Muscle layer of duodenum (tissue), 2 donors: ENCODE data around the gene DDX19B.
"Not testable (repeated sequence)": the region's sequence is repeated elsewhere in the genome, so short reads cannot be mapped to it uniquely, and the experiment has no call there.

Experiments used
- H3K27ac ChIP-seq: one replicate; pipeline ENCODE4 v1.7.0; 2013; ENCODE audit warnings: mild to moderate bottlenecking, low read length
- H3K27me3 ChIP-seq: one replicate; pipeline ENCODE4 v1.7.0; 2013; ENCODE audit warnings: low read depth, mild to moderate bottlenecking, control low read depth, low read length
- H3K36me3 ChIP-seq, 2 donors: one replicate each; pipeline ENCODE4 v1.7.0; 2013; ENCODE audit warnings: low read length in 2 of 2, control low read depth in 1 of 2, mild to moderate bottlenecking in 1 of 2; ENCODE audit not compliant: insufficient read depth in 2 of 2, control insufficient read depth in 1 of 2
- H3K4me1 ChIP-seq, 2 donors: one replicate each; pipeline ENCODE4 v1.7.0; 2013; ENCODE audit warnings: low read length in 2 of 2, mild to moderate bottlenecking in 2 of 2, control low read depth in 1 of 2, moderate library complexity in 1 of 2; ENCODE audit not compliant: insufficient read depth in 2 of 2, control insufficient read depth in 1 of 2
- H3K4me3 ChIP-seq, 2 donors: one replicate each; pipeline ENCODE4 v1.7.0; 2013; ENCODE audit warnings: low read length in 2 of 2, low read depth in 1 of 2, mild to moderate bottlenecking in 1 of 2
- H3K9me3 ChIP-seq, 2 donors: one replicate each; pipeline ENCODE4 v1.7.0; 2013; ENCODE audit warnings: low read length in 2 of 2, control low read depth in 1 of 2, mild to moderate bottlenecking in 1 of 2; ENCODE audit not compliant: control insufficient read depth in 1 of 2
- donor health status: healthy.

DDX19B gene

GRCh38 chr16:70324998-70325747 lies 26.2 kb downstream of the DDX19B start:
- Histone ChIP-seq H3K9me3 (no peaks in the 10 kb centered on the region), H3K27me3 (no peaks in the 10 kb centered on the region), H3K4me3 (no peak overlapping the region), H3K36me3 (peaks cover 22 to 52% of the 10 kb centered on the region in 2 donors), H3K4me1 (no peaks in the 10 kb centered on the region), H3K27ac (no peak overlapping the region)

DNA sequence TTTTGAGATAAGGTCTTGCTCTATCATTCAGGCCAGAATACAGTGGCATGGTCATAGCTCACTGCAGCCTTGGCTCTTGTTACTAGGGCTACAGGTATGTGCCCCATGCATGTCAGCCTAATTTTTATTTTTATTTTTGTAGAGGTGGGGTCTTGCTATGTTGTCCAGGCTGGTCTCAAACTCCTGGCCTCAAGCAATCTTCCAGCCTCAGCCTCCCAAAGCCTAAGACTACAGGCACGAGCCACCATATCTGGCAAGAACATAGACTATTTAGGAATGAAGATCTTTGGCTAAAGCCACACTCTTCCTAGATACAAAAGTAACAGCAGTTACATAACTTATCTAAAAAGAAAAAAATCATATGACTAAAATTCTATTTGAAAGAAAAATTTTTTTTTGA lies 32.1 kb downstream of the DDX19B start:
- Histone ChIP-seq H3K4me3 (no peak overlapping the region), H3K36me3 (peaks cover 20 to 58% of the 10 kb centered on the region in 2 donors), H3K27ac (no peak overlapping the region), H3K9me3 (no peaks in the 10 kb centered on the region), H3K4me1 (no peaks in the 10 kb centered on the region), H3K27me3 (no peaks in the 10 kb centered on the region)

DNA sequence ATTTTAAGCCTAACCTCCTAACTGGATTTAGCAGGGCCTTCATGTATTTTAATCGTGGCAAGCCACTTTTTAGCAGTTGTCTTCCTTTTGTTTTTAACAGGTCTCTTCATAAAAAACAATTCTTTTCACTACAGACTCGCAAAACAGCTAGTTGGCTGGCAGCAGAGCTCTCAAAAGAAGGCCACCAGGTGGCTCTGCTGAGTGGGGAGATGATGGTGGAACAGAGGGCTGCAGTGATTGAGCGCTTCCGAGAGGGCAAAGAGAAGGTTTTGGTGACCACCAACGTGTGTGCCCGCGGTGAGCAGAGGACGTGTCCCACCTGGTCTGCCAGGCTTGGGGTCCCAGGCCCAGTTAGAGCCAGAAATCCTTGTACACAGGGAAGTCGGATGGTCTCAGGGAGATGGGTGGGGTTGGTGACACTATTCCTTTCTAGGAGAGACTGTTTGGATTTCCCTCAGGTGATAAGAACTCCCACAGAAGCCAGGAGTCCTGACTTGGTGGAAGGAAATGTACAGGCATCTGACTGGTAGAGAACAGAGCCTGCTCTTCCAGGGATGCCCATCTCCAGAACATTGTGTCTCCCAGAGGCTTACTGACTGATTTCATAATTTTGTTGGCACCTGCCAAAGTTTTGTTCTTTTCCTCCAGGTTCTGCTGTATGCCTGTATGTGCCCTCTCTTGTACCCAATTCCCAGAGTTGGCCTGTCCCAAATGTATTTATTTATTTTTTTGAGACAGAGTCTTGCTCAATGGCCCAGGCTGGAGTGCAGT lies 32.8 kb downstream of the DDX19B start:
- H3K4me3 ChIP-seq = no peak overlapping the region
- no peak overlapping the region for H3K27ac ChIP-seq
- H3K27me3 ChIP-seq = no peaks in the 10 kb centered on the region
- H3K4me1 ChIP-seq = no peaks in the 10 kb centered on the region
- H3K9me3 ChIP-seq = no peaks in the 10 kb centered on the region
- peaks cover 20 to 59% of the 10 kb centered on the region in 2 donors for H3K36me3 ChIP-seq

GRCh38 chr16:70332728-70333127 lies 33.7 kb downstream of the DDX19B start:
- not testable (repeated sequence) for H3K27ac ChIP-seq, H3K9me3 ChIP-seq, H3K27me3 ChIP-seq, H3K4me1 ChIP-seq, H3K4me3 ChIP-seq
- H3K36me3 ChIP-seq = peaks cover 20 to 59% of the 10 kb centered on the region in 2 donors

DNA sequence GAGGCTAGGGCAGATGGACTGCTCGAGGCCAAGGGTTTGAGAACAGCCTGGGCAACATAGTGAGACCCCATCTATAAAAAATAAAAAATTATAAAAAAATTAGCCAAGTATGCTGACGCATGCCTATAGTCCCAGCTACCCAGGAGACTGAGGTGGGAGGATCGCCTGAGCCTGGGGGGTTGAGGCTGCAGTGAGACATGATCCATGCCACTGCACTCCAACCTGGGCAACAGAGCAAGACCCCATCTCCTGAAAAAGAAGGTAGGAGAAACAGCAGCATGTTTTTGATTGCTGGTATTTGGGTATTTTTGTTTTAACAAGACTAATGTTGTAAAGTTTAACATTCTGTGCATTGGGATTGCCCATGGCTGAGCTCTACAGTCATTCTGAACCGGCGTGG lies 38.8 kb downstream of the DDX19B start:
- H3K4me1 ChIP-seq = no peaks in the 10 kb centered on the region
- no peaks in the 10 kb centered on the region for H3K9me3 ChIP-seq
- no peak overlapping the region for H3K27ac ChIP-seq
- peaks cover 16 to 29% of the 10 kb centered on the region in 2 donors for H3K36me3 ChIP-seq
- no peak overlapping the region for H3K4me3 ChIP-seq
- H3K27me3 ChIP-seq = no peaks in the 10 kb centered on the region

- Histone ChIP-seq H3K4me3 (no peak overlapping the region), H3K27ac (no peak overlapping the region), H3K4me1 (peaks cover 0 to 7% of the 10 kb centered on the region in 2 donors), H3K36me3 (no peaks in the 10 kb centered on the region), H3K27me3 (no peaks in the 10 kb centered on the region), H3K9me3 (no peaks in the 10 kb centered on the region)
Measured at GRCh38 chr16:70341600-70341999, 42.6 kb downstream of the DDX19B start.

DNA sequence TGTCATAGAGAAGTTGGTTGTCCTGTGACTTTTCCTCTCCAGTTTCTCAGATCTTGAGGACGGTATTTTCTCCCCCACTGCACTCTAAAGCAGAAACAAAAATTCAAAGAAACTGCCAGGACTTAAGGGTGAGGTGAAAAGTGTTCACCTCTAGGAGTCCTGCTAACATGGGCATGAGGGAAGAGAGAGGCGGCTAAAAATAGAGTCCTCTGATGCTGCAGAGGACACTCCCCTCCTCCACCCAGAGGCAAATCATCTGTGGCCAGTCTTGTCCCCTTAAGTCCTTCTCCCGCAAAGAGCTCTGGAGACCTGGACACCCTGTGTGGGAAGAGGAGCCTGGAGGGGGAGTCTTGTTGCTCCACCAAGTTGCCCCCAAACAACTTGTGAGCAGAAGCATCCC lies 43.0 kb downstream of the DDX19B start:
- Histone ChIP-seq H3K9me3 (no peaks in the 10 kb centered on the region), H3K27me3 (no peaks in the 10 kb centered on the region), H3K36me3 (peaks cover 0 to 3% of the 10 kb centered on the region in 2 donors), H3K4me1 (peaks cover 0 to 7% of the 10 kb centered on the region in 2 donors), H3K4me3 (no peak overlapping the region), H3K27ac (no peak overlapping the region)

DNA sequence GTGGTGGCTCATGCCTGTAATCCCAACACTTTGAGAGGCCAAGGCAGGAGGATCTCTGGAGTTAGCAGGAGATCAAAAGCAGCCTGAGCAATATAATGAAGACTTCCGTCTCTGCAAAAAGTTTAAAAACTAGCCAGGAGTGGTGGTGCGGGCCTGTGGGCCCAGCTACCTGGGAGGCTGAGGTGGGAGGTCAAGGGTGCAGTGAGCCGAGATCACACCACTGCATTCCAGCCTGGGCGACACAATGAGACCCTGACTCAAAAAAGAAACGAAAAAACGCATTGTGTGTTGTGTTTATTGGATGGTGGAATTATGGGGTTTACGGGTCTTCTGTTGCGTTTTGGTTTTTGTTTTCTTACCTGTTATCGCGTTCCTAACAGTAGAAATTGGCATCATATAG lies 46.9 kb downstream of the DDX19B start:
- Histone ChIP-seq H3K4me3 (peak overlapping the region; percentile 46 to 59), H3K36me3 (peaks cover 0 to 3% of the 10 kb centered on the region in 2 donors), H3K9me3 (no peaks in the 10 kb centered on the region), H3K27ac (peak overlapping the region; percentile 63), H3K27me3 (no peaks in the 10 kb centered on the region), H3K4me1 (peaks cover 0 to 27% of the 10 kb centered on the region in 2 donors)

DNA sequence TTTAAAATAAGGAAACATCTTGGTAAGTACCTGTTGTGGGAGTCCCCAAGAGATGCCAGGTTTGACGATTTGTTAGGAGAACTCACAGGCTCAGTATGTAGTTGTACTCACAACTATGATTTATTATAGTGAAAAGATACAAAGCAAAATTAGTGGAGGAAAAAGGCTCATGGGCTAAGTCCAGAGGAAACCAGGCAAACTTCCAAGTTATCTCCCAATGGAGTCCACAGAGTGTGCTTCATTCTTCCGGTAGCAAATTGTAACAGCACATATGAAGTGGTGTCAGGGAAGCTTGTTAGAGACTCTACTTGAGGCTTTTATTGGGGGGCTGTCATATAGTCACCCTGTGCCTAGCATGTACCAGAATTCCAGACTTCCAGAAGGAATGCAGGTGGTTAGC lies 50.0 kb downstream of the DDX19B start:
- Histone ChIP-seq H3K9me3 (no peaks in the 10 kb centered on the region), H3K27me3 (no peaks in the 10 kb centered on the region), H3K36me3 (peaks cover 4 to 12% of the 10 kb centered on the region in 2 donors), H3K27ac (no peak overlapping the region), H3K4me1 (peaks cover 0 to 27% of the 10 kb centered on the region in 2 donors), H3K4me3 (no peak overlapping the region)

- peaks cover 4 to 18% of the 10 kb centered on the region in 2 donors for H3K36me3 ChIP-seq
- no peak overlapping the region for H3K4me3 ChIP-seq
- H3K4me1 ChIP-seq = peaks cover 0 to 27% of the 10 kb centered on the region in 2 donors
- no peak overlapping the region for H3K27ac ChIP-seq
- no peaks in the 10 kb centered on the region for H3K9me3 ChIP-seq
- H3K27me3 ChIP-seq = no peaks in the 10 kb centered on the region
Measured at GRCh38 chr16:70349783-70350182, 50.8 kb downstream of the DDX19B start.

DNA sequence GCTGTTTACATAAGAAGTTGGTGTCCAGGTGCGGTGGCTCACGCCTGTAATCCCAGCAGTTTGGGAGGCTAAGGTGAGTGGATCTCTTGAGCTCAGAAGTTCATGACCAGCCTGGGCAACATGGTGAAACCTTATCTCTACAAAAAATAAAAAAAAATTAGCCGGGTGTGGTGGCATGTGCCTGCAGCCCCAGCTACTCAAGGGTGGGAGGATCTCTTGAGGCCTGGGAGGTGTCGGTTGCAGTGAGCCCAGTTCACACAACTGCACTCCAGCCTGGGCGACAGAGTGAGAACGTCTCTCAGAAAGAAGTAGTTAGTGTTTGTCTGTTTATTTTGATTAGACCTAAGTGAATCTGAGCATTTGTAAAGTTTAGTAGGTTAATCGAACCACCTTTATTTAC lies 60.6 kb downstream of the DDX19B start:
- Histone ChIP-seq H3K9me3 (no peaks in the 10 kb centered on the region), H3K27ac (no peak overlapping the region), H3K4me1 (no peaks in the 10 kb centered on the region), H3K36me3 (peaks cover 43 to 75% of the 10 kb centered on the region in 2 donors), H3K4me3 (no peak overlapping the region), H3K27me3 (peaks cover 2% of the 10 kb centered on the region)
